DMS 273 (cell line): Measurements from ENCODE around the gene ANGEL2.
"Not testable (repeated sequence)": the region's sequence is repeated elsewhere in the genome, so short reads cannot be mapped to it uniquely, and the experiment has no call there.

Source experiments
- DNase-seq: peaks from one replicate; lab custom pipeline; 2025; ENCODE audit not compliant: unreplicated experiment; lab: John Stamatoyannopoulos, UW

ANGEL2 gene, protein sequence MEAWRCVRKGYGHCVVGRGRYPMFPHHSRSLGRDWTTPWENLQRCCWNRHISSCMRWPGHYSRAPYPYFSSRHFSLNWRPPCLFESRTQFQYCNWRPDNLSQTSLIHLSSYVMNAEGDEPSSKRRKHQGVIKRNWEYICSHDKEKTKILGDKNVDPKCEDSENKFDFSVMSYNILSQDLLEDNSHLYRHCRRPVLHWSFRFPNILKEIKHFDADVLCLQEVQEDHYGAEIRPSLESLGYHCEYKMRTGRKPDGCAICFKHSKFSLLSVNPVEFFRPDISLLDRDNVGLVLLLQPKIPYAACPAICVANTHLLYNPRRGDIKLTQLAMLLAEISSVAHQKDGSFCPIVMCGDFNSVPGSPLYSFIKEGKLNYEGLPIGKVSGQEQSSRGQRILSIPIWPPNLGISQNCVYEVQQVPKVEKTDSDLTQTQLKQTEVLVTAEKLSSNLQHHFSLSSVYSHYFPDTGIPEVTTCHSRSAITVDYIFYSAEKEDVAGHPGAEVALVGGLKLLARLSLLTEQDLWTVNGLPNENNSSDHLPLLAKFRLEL

DNA sequence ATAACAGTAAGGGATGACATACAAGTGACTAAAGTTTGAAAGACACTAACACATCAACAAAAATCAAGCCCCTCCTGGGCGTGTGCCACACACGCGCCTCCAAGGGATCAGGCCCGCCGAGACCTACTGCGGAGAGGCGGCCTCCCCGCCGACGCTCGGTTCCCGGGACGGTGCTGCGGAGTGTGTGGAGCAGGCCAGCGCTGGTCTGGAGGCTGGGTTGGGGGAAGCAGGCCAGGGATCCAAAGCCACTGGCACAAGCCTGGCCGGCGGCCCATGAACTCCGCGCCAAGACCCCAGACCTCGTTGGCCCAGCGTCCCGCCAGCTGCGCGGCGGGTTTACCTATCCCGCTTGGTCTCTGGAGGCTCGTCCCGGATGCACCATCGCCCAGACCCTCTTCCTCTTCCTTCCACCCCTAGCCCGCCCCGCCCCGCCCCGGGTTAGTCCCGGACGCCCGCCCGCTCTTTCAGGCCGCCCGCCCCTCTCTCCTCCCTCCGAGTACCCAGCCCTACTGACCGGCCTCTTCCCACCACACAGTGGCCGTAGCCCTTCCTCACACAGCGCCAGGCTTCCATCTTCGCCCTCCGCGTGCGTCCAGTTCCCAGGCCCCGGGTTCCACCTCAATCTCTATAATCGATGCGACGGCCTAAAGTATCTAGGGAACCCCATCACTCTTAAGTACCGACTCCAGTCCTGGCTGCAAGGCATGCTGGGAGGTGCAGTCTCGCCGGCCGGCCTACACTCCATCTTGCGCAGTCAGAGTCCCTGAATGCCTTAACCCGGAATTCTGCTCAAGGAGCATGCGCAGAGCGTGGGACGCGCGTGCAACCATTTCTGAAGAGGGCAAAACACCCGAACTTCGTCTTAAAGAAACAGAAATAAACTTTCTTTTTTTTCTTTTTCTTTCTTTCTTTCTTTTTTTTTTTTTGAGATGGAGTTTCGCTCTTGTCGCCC, at the start of gene ANGEL2:
Gene ANGEL2 (minus strand): TSS at position 769 of the 952 bp plus-strand sequence. CDS start 196 bp downstream, at position 573.
- DNase-seq = peak; percentile 99

DNA sequence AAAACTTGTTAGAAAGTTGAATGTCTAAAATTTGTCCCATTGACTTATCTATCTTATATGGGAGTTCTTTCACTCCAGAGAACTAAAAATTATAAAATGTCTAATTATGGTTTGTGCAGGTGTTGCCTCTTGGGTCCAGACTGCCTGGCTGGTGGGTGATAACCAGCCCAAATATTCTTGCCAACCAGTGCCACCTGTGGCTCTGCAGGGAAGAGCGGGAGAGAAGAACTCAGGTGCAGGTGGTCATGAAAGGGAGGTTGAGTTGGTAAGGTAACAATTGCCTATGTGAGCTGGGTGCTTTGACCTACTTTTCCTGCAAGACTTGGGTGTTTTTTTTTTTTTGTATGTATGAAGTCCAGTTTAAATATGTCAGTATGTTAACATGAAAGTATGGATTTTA, 45.6 kb upstream of the ANGEL2 start:
- DNase-seq = peak; percentile 16

DNA sequence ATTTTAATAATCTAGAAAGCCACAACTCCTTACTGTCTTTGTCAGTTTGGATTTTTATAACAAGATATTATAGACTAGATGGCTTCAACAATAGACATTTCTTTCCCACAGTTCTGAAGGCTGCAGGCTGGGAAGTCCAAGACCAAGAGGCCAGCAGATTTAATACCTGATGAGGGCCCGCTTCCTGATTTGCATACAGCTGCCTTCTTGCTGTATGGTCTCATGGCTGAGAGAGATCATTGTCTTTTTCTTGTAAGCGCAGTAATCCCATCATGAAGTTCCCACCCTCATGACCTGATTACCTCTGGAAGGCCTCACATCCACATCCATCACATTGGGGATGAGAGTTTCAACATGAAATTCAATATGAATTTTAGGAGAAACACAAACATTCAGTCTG, 45.2 kb upstream of the ANGEL2 start:
- DNase-seq = no peak

DNA sequence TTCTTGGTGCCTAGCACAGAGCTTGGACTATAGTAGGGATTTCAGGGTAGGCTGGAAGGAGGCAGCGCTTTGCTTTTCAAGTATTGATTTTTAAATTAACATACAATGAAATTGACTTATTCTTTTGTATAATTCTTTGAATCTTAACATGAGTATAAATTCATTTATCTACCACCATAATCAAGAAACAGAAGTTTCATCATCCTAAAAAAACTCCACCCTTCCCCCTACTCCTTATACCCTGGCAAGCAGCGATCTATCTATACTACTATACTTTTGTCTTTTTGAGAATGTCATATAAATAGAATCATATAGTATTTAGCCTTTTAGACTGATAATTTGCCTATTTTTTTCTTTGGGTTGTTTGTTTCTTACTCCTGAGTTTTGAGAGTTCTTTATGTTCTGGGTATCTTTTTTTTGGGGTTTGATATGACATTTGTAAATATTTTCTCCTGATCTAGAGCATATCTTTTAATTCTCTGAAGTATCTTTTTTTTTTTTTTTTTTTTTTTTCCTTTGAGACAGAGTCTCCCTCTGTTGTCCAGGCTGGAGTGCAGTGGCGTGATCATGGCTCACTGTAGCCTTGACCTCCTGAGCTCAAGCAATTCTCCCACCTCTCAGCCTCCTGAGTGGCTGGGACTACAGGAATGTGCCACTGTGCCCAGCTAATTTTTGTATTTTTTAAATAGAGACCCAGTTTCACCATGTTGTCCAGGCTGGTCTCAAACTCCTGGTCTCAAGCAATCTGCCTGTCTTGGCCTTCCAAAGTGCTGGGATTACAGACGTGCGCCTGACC, 41.8 kb upstream of the ANGEL2 start:
- DNase-seq = no peak

DNA sequence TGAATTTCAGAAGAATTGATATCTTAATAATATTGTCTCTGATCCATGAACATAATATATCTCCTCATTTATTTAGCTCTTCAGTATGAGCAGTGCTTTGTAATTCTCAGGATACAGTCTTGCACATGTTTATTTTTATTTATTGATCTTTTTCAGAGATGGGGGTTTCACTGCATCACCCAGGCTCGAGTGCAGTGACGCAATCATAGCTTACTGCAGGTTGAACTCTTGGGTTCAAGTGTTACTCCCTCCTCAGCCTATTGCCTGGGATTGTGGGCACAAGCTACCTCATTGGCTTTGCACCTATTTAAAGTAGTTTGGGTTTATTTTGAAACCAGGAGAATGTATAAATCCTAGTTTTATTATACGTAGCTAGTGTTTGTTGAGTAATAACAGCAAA, 40.1 kb upstream of the ANGEL2 start:
- no peak for DNase-seq

DNA sequence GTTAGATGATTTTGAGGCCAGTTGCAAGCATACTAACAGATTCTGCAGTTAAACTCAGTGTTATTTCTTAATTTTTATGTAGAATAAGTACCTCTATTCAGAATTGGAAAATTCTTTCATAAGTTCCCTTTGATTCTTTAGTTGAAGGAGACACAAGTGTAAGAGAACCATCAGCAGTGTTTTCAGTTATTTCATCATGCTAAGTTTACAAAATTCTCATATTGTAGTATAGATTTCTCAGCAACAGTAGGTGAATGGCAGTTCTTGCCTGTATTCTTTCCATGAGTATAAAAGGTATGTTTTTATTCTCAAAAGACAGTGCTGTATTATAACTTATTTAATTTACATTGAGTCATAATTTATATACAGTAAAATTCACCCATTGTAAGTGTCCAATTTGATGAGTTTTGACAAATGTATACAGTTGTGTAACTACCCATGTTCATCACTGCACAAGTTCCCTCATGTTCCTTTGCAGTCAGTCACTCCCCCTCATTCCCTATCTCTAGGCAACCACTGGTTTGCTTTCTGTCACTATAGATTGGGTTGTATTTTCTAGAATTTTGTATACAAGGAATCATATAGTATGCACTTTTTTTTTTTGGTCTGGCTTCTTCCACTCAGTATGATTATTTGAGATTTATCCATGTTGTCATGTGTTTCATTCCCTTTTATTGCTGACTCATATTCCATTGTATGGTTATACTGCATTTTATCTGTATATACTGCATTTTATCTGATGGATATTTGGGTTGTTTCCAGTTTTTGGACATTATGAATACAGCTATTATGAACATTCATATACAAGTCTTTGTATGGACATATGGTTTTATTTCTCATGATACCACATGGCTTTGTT, 39.3 kb upstream of the ANGEL2 start:
- DNase-seq = peak; percentile 15

DNA sequence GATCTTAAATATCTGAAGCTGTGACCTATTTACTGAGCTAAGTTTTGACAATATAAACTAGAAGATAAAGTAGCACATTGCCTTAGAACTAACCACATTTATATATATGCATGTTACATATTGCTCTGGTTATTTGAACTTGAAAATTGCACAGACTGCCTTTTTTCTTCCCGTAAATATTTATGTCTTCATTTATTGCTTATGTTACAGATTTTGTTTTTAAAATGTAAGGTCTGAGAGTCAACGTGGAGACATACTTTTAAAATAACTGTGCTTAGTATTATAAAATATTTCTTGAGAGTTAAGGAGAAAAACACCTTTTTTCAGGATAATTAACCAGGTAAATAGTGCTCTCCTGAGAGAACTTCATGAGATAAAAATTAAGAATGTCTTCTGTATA, 38.5 kb upstream of the ANGEL2 start:
- DNase-seq = no peak

DNA sequence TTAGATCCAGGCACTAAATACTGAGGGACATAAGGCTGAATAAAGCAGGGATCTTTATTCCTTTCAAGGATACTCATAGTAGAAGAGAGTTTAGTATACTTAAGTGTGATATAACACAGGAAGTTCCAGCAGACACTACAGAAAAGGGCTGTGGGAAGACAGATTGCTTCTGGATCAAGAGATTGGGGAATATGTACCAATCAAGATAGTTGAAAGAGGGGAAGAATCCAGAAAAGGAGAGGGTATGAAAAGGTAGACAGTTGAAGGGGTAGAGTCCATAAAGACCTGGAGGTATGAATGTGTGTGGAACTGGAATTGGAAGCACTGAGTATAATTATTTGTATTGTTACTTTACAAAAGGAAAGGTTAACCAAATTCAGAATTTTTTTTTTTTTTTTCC, 37.8 kb upstream of the ANGEL2 start:
- no peak for DNase-seq

DNA sequence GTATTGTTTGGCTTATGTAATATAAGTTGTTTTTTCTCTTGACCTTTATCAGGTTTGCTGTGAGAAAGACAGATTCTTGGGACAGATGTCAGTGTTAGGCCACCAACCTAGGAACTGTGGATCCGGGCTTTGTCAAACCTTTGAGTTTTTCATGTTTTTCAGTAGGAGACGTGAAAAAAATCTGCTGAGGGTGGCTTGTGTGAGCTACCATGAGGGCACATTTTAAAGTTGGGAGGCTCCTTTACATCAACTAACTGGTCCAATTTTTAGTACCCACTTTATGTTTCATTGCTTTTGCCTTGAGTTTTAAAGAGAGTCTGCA, 36.2 kb upstream of the ANGEL2 start:
- DNase-seq = peak; percentile 43

DNA sequence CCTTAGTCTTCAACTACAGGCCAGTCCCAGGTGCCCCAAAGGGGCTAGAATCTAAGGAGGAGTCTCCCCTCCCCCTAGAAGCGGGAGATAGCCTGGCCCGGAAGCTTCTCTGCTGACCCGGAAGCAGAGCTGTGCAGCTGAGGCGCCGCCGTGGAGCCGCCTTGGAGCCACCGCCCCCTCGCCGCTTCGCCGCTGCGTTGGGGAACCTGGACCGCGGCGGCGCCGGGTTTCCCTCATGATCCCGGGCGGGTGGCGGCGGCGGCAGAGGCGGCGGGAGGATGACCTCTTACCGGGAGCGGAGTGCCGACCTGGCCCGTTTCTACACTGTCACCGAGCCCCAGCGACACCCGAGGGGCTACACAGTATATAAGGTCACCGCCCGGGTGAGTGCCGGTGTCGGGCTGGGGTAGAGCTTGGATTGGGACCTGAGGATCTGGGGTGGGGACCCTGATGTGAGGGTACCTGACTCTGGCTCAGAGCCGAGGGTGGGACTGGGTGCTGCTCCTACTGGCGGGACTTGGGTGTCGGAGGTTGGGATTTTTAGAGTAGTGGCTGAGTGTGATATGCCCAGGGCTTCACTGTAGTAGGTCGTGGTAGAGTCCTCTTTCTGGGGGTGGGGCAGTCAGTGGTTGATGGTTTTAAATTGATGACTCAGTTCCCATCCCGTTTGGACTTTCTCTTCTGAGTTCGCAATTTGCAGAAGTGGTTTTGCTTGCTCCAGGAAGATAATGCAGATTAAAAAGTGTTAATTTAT, 35.6 kb upstream of the ANGEL2 start, which contains the start of gene RPS6KC1:
Gene RPS6KC1 (plus strand): TSS at position 115 of the 754 bp plus-strand sequence. CDS start 164 bp downstream, at position 279.
- DNase-seq = peak; percentile 95

DNA sequence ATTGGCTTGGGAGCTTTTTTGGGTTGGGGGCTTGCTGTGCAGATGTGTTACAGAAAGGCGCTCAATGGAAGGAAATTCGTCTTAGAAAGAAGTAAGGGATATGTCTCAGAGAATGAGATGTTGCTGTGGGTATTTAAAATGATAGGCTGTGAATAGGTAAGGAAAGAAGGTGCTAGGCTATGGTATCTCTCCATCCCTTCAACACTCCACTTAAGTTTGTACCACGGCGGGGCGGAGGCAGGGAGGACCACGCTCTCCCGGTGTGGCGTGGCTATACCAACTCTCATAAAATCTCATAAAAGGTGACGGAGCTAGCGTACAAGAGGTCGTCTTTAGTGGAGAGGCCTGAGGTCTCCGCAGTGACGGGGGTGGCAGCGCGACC, 35.1 kb upstream of the ANGEL2 start:
- DNase-seq = no peak

DNA sequence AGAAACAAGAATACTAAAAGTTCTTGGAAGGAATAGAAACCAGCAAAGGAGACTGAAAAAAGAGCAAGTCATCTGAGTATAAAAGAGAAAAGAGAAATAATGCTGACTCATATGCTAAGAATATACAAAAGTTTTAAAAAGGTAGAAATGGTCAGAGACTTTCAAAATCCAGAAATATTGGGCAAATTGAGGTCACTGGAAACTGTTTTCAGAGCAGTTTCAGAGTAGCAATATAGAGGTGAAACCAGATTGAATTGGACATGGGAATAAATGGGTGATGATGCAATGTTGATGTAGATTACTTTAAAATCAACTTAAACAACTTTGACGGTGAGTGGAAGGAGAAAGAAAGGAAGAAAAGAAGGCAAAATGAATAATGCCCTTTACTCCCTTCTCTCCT, 33.6 kb upstream of the ANGEL2 start:
- DNase-seq = no peak

DNA sequence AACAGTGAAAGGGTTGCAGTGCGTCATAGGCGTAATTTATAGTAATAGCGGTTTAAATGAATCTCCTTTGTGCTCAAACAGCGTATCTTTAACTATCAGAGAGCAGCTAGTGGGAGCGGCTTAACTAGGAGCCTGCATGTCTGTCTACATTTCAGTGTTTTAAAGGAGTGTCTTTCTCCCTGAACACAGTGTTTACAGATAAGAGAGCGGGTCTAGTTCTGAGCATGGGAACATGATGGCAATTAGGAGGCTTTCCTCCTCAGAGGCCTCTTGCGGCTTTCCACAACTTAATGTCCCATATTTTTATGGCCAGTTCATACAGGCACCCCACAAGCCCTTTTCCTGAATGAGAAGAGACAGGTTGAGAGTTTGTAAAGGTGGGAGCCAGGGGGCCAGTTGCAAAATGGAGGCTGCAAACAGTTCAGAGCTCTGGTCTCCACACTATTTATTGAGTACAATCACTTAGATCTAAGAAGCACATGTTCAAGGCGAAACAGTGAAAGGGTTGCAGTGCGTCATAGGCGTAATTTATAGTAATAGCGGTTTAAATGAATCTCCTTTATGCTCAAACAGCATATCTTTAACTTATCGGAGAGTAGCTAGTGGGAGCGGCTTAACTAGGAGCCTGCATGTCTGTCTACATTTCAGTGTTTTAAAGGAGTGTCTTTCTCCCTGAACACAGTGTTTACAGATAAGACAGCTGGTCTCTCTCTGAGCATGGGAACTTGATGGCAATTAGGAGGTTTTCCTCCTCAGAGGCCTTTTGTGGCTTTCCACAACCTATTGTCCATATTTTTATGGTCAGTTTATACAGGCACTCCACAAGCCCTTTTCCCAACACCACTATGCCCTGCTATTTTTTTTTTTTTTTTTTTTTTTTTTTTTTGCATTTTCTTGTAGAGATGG, 29.9 kb upstream of the ANGEL2 start:
- DNase-seq = not testable (repeated sequence)

DNA sequence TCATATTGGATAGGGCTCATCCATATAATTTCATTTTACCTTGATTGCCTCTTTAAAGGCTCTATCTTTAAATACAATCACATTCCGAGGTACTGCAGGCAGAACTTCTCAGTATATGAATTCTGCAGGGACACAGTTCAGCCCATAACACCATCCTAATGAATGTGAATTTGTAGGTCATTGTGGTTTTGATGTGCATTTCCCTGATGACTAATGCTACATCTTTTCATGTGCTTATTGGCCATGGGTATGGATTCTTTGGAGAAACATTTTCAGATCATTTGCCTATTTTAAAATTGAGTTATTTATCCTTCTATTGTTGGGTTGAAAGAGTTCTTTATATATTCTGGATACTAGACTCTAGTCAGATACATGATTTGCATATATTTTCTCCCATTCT, 25.8 kb upstream of the ANGEL2 start:
- no peak for DNase-seq

DNA sequence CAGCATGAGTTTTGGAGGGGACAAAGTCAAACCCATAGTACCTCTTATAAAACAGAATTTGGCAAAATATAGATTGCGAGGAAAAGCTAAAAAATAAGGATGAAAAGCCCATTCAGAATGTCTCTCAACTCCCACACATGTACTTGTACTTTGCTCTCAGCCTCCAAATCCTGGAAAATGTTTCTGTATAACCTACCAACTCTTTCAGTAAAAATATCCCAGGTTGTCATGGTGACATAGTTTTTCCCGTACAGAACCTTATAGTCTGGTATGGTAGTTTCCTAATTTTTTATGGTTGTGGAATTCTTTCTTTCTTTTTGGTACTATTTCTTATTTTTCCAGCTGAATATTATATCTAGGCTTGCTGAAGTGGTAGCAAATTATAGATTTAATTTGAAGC, 19.9 kb upstream of the ANGEL2 start:
- DNase-seq = no peak

DNA sequence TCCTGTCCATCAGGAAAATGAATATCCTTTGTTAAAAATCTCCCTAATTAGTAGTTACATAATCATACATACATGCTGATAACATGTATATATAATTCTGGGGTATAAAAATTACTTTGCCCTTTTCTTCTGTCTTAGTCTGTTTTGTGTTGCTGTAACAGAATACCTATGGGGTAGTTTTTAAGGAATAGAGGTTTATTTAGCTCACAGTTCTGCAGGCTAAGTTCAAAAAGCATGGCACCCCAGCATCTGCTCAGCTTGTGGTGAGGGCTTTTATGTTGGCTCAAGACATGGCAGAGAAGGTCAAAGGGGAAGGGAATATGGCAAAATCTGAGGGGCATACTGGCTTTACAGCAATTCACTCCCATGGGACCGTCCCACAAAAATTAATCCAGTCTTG, 19.0 kb upstream of the ANGEL2 start:
- no peak for DNase-seq

DNA sequence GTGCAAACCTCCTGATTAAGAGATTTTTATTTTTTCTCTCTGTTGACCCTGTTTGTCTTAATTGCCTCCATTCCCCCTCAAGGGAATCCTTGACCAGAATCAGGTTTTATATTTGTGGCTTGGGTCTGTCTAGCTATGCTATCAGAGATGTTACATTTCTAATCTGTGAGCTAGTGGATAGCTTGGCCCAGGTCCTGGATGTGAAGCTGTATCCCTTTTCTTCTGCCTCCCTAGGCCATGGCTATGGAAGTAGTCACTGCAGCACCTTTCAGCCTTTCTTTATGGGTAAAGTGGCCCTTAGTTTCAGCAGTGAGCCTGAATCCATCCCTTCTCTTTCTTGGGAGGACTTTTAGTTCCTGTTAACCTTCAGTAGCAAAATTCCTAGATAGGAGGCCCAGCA, 17.0 kb upstream of the ANGEL2 start:
- DNase-seq = no peak

DNA sequence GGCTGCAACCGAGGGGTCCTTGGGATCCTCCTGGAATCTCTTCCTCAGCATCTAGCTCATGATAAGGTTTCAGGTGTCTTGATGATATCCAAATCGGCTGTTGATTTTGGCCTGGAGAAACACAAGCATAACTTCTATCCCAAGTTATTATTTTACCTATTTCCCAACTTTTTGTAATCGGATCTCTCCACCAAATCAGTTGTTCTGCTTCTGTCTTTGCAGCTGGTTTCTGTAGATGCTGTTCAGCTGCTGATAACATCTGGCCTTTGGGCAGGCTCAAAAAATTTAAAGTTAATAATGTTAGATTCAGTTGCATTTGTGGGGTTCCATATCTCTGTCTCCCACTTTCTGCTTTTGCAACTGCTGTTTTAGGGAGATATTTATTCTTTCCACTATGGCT, 11.4 kb upstream of the ANGEL2 start:
- DNase-seq = not testable (repeated sequence)
